Smooth muscle cell (in vitro differentiated cells): ENCODE data around the gene SFXN5. TPM values are rescaled to one million over a fixed set of nuclear protein-coding genes. Genes with fewer than 3 reads are reported as not detected.

Experiments
- DNase-seq: peaks from one replicate; lab custom pipeline; 2025; ENCODE audit not compliant: unreplicated experiment; lab: John Stamatoyannopoulos, UW
- H2AFZ ChIP-seq: fragments of 200-600 bp; sonication (generic); 2 replicates; pipeline ENCODE4 v1.6.0; 2016; ENCODE audit warnings: antibody characterized with exemption, low read depth, mild to moderate bottlenecking
- H3F3A ChIP-seq: fragments of 200-600 bp; sonication (generic); 2 replicates; pipeline ENCODE4 v1.6.0; 2017; ENCODE audit warnings: antibody characterized with exemption, low read depth
- H3K27ac ChIP-seq: fragments of 200-600 bp; sonication (generic); 2 replicates; pipeline ENCODE4 v1.5.1; 2016; ENCODE audit warnings: low read depth, mild to moderate bottlenecking
- H3K27me3 ChIP-seq: fragments of 200-600 bp; sonication (generic); 2 replicates; pipeline ENCODE4 v1.6.1; 2016; ENCODE audit warnings: low read depth, mild to moderate bottlenecking
- H3K36me3 ChIP-seq: fragments of 200-600 bp; sonication (generic); 2 replicates; pipeline ENCODE4 v1.5.1; 2016; ENCODE audit warnings: low read depth
- H3K4me1 ChIP-seq: fragments of 200-600 bp; sonication (generic); 2 replicates; pipeline ENCODE4 v1.5.1; 2016; ENCODE audit warnings: low read depth
- H3K4me2 ChIP-seq: fragments of 200-600 bp; sonication (generic); 2 replicates; pipeline ENCODE4 v1.6.0; 2016; ENCODE audit warnings: mild to moderate bottlenecking
- H3K4me3 ChIP-seq: fragments of 200-600 bp; sonication (generic); 2 replicates; pipeline ENCODE4 v1.5.1; 2016; ENCODE audit warnings: mild to moderate bottlenecking
- H3K79me2 ChIP-seq: fragments of 200-600 bp; sonication (generic); 2 replicates; pipeline ENCODE4 v1.6.0; 2016; ENCODE audit warnings: low read depth, mild to moderate bottlenecking
- H3K9ac ChIP-seq: fragments of 200-600 bp; sonication (generic); 2 replicates; pipeline ENCODE4 v1.6.0; 2016; ENCODE audit warnings: low read depth
- H3K9me3 ChIP-seq: fragments of 200-600 bp; sonication (generic); replicated peaks from 2 replicates; pipeline ENCODE4 v1.5.1; 2016; ENCODE audit warnings: low read depth
- H4K20me1 ChIP-seq: fragments of 200-600 bp; sonication (generic); 2 replicates; pipeline ENCODE4 v1.6.0; 2016; ENCODE audit warnings: low read depth
- CTCF ChIP-seq: fragments of 200-600 bp; sonication (generic); IDR thresholded peaks from 2 replicates; pipeline ENCODE4 v1.5.1; 2017; ENCODE audit warnings: borderline replicate concordance, mild to moderate bottlenecking, antibody characterized with exemption; ENCODE audit not compliant: insufficient read depth, poor library complexity, severe bottlenecking
- WGBS: methylation state at CpG from one replicate; pipeline ENCODE4 v1.1.7; 2016; ENCODE audit warnings: low lambda C conversion rate; 5-methylcytosine and 5-hydroxymethylcytosine counted together
- polyA plus RNA-seq: library from polyadenylated mRNA; unstranded; fragments of >200 nt; fragmentation: Nextera tagmentation; extraction: Ambion mirVana; gene quantifications from 2 replicates; pipeline ENCODE4 v1.2.1, GENCODE V29; 2016
- total RNA-seq: library from RNA; depleted of rRNA; stranded (reverse); fragments of >200 nt; gene quantifications from 2 replicates; pipeline ENCODE4 v1.2.3, GENCODE V29; 2014

Gene SFXN5
- total and polyA plus RNA-seq, 2 experiments from 2014 or later, result 6.9 to 8.3 TPM

GRCh38 chr2:73020657-73021370 lies 50.7 kb downstream of the SFXN5 start:
- Histone ChIP-seq H3K4me2 (no peak overlapping the region), H2AFZ (no peak overlapping the region), H3K36me3 (no peaks in the 10 kb centered on the region), H3F3A (no peaks in the 10 kb centered on the region), H3K27ac (no peak overlapping the region), H3K9ac (no peak overlapping the region), H3K4me1 (no peaks in the 10 kb centered on the region), H3K79me2 (no peaks in the 10 kb centered on the region), H4K20me1 (no peaks in the 10 kb centered on the region), H3K4me3 (no peak overlapping the region), H3K9me3 (no peaks in the 10 kb centered on the region), H3K27me3 (no peaks in the 10 kb centered on the region)
- DNase-seq, result no peak
- 78% methylated on average over 12 of the region's 12 CpGs for WGBS
- TF ChIP-seq CTCF, result no peak

- H3K4me1 ChIP-seq, result no peaks in the 10 kb centered on the region
- no peak overlapping the region for H3K4me2 ChIP-seq
- H3K9me3 ChIP-seq, result no peaks in the 10 kb centered on the region
- no peaks in the 10 kb centered on the region for H3K36me3 ChIP-seq
- H3K4me3 ChIP-seq, result no peak overlapping the region
- WGBS, result 91% methylated on average over 8 of the region's 8 CpGs
- H3K27ac ChIP-seq, result no peak overlapping the region
- H3F3A ChIP-seq, result no peaks in the 10 kb centered on the region
- H3K9ac ChIP-seq, result no peak overlapping the region
- no peak for TF ChIP-seq CTCF
- H2AFZ ChIP-seq, result no peak overlapping the region
- no peaks in the 10 kb centered on the region for H4K20me1 ChIP-seq
- no peaks in the 10 kb centered on the region for H3K27me3 ChIP-seq
- no peak for DNase-seq
- H3K79me2 ChIP-seq, result no peaks in the 10 kb centered on the region
Measured at GRCh38 chr2:73020306-73020656, 51.2 kb downstream of the SFXN5 start.

GRCh38 chr2:73018188-73018825 lies 53.2 kb downstream of the SFXN5 start:
- Histone ChIP-seq H3K4me2 (no peak overlapping the region), H3K27me3 (no peaks in the 10 kb centered on the region), H3K79me2 (no peaks in the 10 kb centered on the region), H3K9ac (no peak overlapping the region), H2AFZ (no peak overlapping the region), H3K4me1 (no peaks in the 10 kb centered on the region), H3K4me3 (no peak overlapping the region), H3K9me3 (no peaks in the 10 kb centered on the region), H3K27ac (no peak overlapping the region), H4K20me1 (no peaks in the 10 kb centered on the region), H3K36me3 (no peaks in the 10 kb centered on the region), H3F3A (no peaks in the 10 kb centered on the region)
- no peak for DNase-seq
- WGBS, result 91% methylated on average over 2 of the region's 2 CpGs
- TF ChIP-seq CTCF, result no peak

- Histone ChIP-seq H3K9me3 (no peaks in the 10 kb centered on the region), H3K4me2 (no peak overlapping the region), H3K27me3 (no peaks in the 10 kb centered on the region), H3K9ac (no peak overlapping the region), H3K4me1 (no peaks in the 10 kb centered on the region), H4K20me1 (no peaks in the 10 kb centered on the region), H3K36me3 (no peaks in the 10 kb centered on the region), H3K27ac (no peak overlapping the region), H3F3A (no peaks in the 10 kb centered on the region), H3K79me2 (no peaks in the 10 kb centered on the region), H2AFZ (no peak overlapping the region), H3K4me3 (no peak overlapping the region)
- no peak for DNase-seq
- no peak for TF ChIP-seq CTCF
- 93% methylated on average over 3 of the region's 3 CpGs for WGBS
Measured at GRCh38 chr2:73013936-73014335, 57.6 kb downstream of the SFXN5 start.
